Activated CD8-positive, alpha-beta T cell treated with anti-CD3 and anti-CD28 coated beads for 36 hours (primary cell): ENCODE data around the gene DOK5. TPM values are rescaled to one million over a fixed set of nuclear protein-coding genes. Genes with fewer than 3 reads are reported as not detected.

Experiments
- ATAC-seq: fragments of 200-7000 bp; cut with Tn5 transposase; one replicate; pipeline ENCODE4 v1.10.0; 2021; ENCODE audit warnings: mild to moderate bottlenecking, moderate library complexity
- CTCF ChIA-PET: fragments of 350-600 bp; sonication (Branson Sonifier 250); formaldehyde crosslinking; loops from one replicate; lab custom pipeline; 2021; ENCODE audit warnings: antibody characterized with exemption; lab: Charles Lee
- POLR2A ChIA-PET: fragments of 350-600 bp; sonication (Branson Sonifier 250); formaldehyde crosslinking; loops from one replicate; lab custom pipeline; 2021; ENCODE audit warnings: antibody characterized with exemption; lab: Charles Lee
- DNase-seq: peaks from one replicate; pipeline ENCODE4 v3.0.0-alpha.2; 2020
- H3K27ac Mint-ChIP-seq: one replicate; pipeline ENCODE4 v1.8.0; 2021; ENCODE audit warnings: mild to moderate bottlenecking, mixed read lengths
- H3K27me3 Mint-ChIP-seq: one replicate; pipeline ENCODE4 v1.8.0; 2021; ENCODE audit warnings: mixed read lengths
- H3K36me3 Mint-ChIP-seq: one replicate; pipeline ENCODE4 v1.8.0; 2021; ENCODE audit warnings: low read depth, mixed read lengths
- H3K4me1 Mint-ChIP-seq: one replicate; pipeline ENCODE4 v1.8.0; 2021; ENCODE audit warnings: low read depth, mixed read lengths
- H3K4me3 Mint-ChIP-seq: one replicate; pipeline ENCODE4 v1.8.0; 2021; ENCODE audit warnings: mild to moderate bottlenecking, moderate library complexity, mixed read lengths
- H3K9me3 Mint-ChIP-seq: one replicate; pipeline ENCODE4 v1.8.0; 2021; ENCODE audit warnings: mixed read lengths
- CTCF ChIP-seq: fragments of 200-600 bp; IDR thresholded peaks from one replicate; pipeline ENCODE4 v1.8.0; 2022; ENCODE audit warnings: antibody characterized with exemption, mild to moderate bottlenecking
- intact Hi-C: fragments of 100-400 bp; cut with micrococcal nuclease; formaldehyde crosslinking; loops from one replicate; pipeline ENCODE4 v1.10.0; 2022
- total RNA-seq, 2 experiments: library from RNA; stranded (reverse); gene quantifications; one replicate each; pipeline ENCODE4 v1.2.3, GENCODE V29; 2021

Gene DOK5
- total RNA-seq, 2 experiments from 2014 or later = 1.3 to 1.4 TPM

GRCh38 chr20:54680872-54681619 lies 205.7 kb downstream of the DOK5 start:
- POLR2A ChIA-PET = no interaction called here
- intact Hi-C loops = no loop called here
- H3K27ac Mint-ChIP-seq = no peak overlapping the region
- DNase-seq (peak; percentile 38), ATAC-seq (no peak)
- H3K4me1 Mint-ChIP-seq = no peaks in the 10 kb centered on the region
- H3K27me3 Mint-ChIP-seq = peaks cover 15% of the 10 kb centered on the region
- CTCF ChIA-PET = interaction anchor here (0.6 to 2.0 kb wide), 3 partner anchors 13 to 1678 kb away, joined by 3 to 6 read pairs (median 4); partner anchors contain the start of gene FAM210B
- H3K36me3 Mint-ChIP-seq = no peaks in the 10 kb centered on the region
- no peaks in the 10 kb centered on the region for H3K9me3 Mint-ChIP-seq
- peak; percentile 74 for TF ChIP-seq CTCF
- H3K4me3 Mint-ChIP-seq = no peak overlapping the region

GRCh38 chr20:54681869-54682268 lies 206.5 kb downstream of the DOK5 start:
- CTCF ChIA-PET = interaction anchor here (1.5 kb wide), 1 partner anchor 523 kb away, joined by 4 read pairs; no protein-coding TSS in a partner anchor
- H3K9me3 Mint-ChIP-seq = no peaks in the 10 kb centered on the region
- intact Hi-C loops = no loop called here
- peaks cover 15% of the 10 kb centered on the region for H3K27me3 Mint-ChIP-seq
- DNase-seq = no peak
- TF ChIP-seq CTCF = no peak
- H3K27ac Mint-ChIP-seq = no peak overlapping the region
- no peak for ATAC-seq
- no peaks in the 10 kb centered on the region for H3K4me1 Mint-ChIP-seq
- H3K4me3 Mint-ChIP-seq = no peak overlapping the region
- POLR2A ChIA-PET = no interaction called here
- no peaks in the 10 kb centered on the region for H3K36me3 Mint-ChIP-seq

- no peak for DNase-seq
- Mint-ChIP-seq H3K27me3 (peaks cover 9% of the 10 kb centered on the region), H3K9me3 (no peaks in the 10 kb centered on the region), H3K36me3 (no peaks in the 10 kb centered on the region), H3K4me3 (no peak overlapping the region), H3K27ac (no peak overlapping the region), H3K4me1 (no peaks in the 10 kb centered on the region)
- no peak for TF ChIP-seq CTCF
- CTCF ChIA-PET = no interaction called here
- no peak for ATAC-seq
- POLR2A ChIA-PET = no interaction called here
- intact Hi-C loops = no loop called here
Observed at GRCh38 chr20:54688476-54688875, 213.1 kb downstream of the DOK5 start.

GRCh38 chr20:54690323-54690722 lies 214.9 kb downstream of the DOK5 start:
- Mint-ChIP-seq H3K36me3 (no peaks in the 10 kb centered on the region), H3K4me1 (no peaks in the 10 kb centered on the region), H3K9me3 (no peaks in the 10 kb centered on the region), H3K27ac (no peak overlapping the region), H3K4me3 (no peak overlapping the region), H3K27me3 (peaks cover 3% of the 10 kb centered on the region)
- ChIA-PET POLR2A (no interaction called here), CTCF (no interaction called here)
- no peak for TF ChIP-seq CTCF
- ATAC-seq (no peak), DNase-seq (no peak)
- intact Hi-C loops = no loop called here

GRCh38 chr20:54691327-54691726 lies 215.9 kb downstream of the DOK5 start:
- intact Hi-C loops = no loop called here
- CTCF ChIA-PET = no interaction called here

More at GRCh38 chr20:54691327-54691726, 215.9 kb downstream of the DOK5 start:
- DNase-seq (no peak), ATAC-seq (no peak)
- H3K9me3 Mint-ChIP-seq = no peaks in the 10 kb centered on the region
- peaks cover 1% of the 10 kb centered on the region for H3K27me3 Mint-ChIP-seq
- no peak for TF ChIP-seq CTCF
- H3K27ac Mint-ChIP-seq = no peak overlapping the region
- POLR2A ChIA-PET = interaction anchor here (0.6 kb wide), 1 partner anchor 569 kb away, joined by 4 read pairs; no protein-coding TSS in a partner anchor
- H3K4me3 Mint-ChIP-seq = no peak overlapping the region
- H3K4me1 Mint-ChIP-seq = no peaks in the 10 kb centered on the region
- no peaks in the 10 kb centered on the region for H3K36me3 Mint-ChIP-seq
